Ectodermal cell (in vitro differentiated cells): Measurements from ENCODE around the gene CIBAR2.

Source experiments
- H3K27ac ChIP-seq: 2 replicates; pipeline ENCODE4 v1.7.0; 2013; ENCODE audit warnings: mild to moderate bottlenecking, low read depth, low read length; ENCODE audit not compliant: insufficient read depth, poor library complexity, severe bottlenecking
- H3K27me3 ChIP-seq: 2 replicates; pipeline ENCODE4 v1.7.0; 2013; ENCODE audit warnings: mild to moderate bottlenecking, low read length; ENCODE audit not compliant: insufficient read depth, control insufficient read depth, poor library complexity, severe bottlenecking
- H3K36me3 ChIP-seq: one replicate; pipeline ENCODE4 v1.7.0; 2013; ENCODE audit warnings: low read length; ENCODE audit not compliant: control insufficient read depth, insufficient read depth
- H3K4me1 ChIP-seq: one replicate; pipeline ENCODE4 v1.7.0; 2013; ENCODE audit warnings: low read length; ENCODE audit not compliant: control insufficient read depth, insufficient read depth
- H3K4me3 ChIP-seq: 2 replicates; pipeline ENCODE4 v1.7.0; 2013; ENCODE audit warnings: low read depth, low read length, control low read depth; ENCODE audit not compliant: insufficient read depth
- H3K9me3 ChIP-seq: 2 replicates; pipeline ENCODE4 v1.7.0; 2013; ENCODE audit warnings: mild to moderate bottlenecking, low read length, moderate library complexity; ENCODE audit not compliant: control insufficient read depth
- WGBS, 2 experiments: methylation state at CpG; one replicate each; pipeline ENCODE4 v1.1.7; 2013; ENCODE audit warnings: missing lambda C conversion rate in 2 of 2; 5-methylcytosine and 5-hydroxymethylcytosine counted together

The CIBAR2 gene

DNA sequence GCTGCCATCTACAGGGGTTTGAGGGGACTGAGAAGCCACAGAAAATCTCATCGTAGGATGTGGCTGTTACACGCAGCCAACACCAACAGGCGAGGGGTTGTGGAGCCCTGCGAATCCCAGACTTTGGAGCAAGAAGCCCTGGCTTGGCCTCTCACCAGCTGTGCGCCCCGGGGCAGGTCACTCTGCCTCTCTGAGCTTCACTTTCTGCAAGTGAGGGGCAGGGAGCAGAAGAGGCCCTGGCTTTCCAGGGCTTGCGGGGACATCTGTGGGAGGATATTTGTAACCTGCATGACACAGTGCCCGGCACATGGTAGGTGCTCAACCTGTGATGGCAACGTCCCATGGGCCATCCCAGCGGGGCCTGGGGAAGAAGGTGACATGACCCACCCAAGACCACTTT is 32.9 kb upstream of the CIBAR2 start:
- H3K27me3 ChIP-seq = no peaks in the 10 kb centered on the region
- H3K27ac ChIP-seq = no peak overlapping the region
- WGBS, 2 experiments = 95 to 96% methylated on average over 10 of the region's 10 CpGs

DNA sequence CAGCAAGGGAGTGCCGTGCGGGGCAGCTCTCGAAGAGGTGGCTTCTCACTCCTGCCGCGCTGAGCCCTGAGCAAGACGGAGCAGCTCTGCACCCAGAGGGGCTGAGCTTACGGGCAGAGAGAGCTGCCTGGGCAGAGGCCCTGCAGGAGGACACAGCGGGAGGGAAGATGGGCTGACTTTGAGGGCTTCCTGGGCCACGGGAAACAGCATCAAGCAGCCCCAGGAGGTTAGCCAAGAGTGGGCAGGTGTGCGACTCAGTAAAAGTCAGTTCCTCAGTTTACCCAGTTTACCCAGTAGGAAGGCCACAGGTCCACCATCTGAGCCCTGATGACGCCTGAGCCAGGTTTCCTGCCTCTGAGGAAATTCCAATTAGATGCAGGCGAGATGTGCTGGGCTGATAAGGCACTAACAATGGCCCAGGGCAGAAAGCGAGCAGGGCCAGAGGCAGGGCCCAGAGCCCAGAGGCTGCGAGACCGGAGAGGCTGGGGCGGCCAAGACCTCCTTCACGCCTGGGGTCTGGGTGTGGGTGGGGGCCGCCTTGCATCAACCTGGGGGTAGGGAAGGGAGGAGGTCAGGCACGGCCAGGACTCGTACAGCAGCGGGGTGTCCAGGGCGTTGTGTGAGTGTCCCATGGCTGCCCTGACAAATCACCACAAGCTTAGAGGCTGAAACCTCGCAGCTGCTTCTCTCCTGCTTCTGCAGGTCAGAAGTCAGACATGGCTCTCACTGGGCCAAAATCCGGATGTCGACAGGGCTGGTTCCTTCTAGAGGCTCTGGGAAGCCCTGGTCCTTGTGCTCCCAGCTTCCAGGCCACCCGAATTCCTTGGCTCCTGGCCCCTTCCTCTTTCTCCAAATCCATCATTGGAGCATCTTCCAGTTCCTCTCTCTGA is 32.0 kb upstream of the CIBAR2 start:
- H3K27me3 ChIP-seq = no peaks in the 10 kb centered on the region
- no peaks in the 10 kb centered on the region for H3K9me3 ChIP-seq
- no peak overlapping the region for H3K27ac ChIP-seq
- 87 to 89% methylated on average over 26 of the region's 26 CpGs for WGBS, 2 experiments
- no peaks in the 10 kb centered on the region for H3K36me3 ChIP-seq
- H3K4me3 ChIP-seq = no peak overlapping the region
- H3K4me1 ChIP-seq = no peaks in the 10 kb centered on the region

More for the DNA sequence above, 32.9 kb upstream of the CIBAR2 start:
- Histone ChIP-seq H3K36me3 (no peaks in the 10 kb centered on the region), H3K4me1 (no peaks in the 10 kb centered on the region), H3K9me3 (no peaks in the 10 kb centered on the region), H3K4me3 (no peak overlapping the region)

DNA sequence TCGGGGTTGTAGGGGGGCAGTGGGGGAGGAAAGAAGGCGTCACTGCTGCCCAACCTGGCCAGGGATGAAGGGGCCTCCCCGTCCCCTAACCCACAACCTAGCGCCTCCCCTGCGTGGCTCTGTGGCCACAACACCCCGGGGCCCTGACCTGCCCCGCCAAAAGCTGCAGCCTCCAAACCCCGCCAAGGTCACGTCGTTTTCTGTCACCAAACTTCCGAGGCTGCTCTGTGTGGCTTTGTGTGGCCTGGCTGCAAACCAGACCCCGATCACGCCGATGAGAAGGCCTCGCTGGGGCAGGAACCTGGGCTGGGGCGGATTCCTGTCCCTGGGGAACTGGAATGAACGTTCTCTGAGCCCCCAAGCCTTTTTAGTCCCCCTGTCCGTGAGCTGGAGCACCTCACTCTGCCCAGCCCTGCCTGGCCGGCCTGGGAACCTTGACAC is 30.5 kb upstream of the CIBAR2 start:
- no peaks in the 10 kb centered on the region for H3K4me1 ChIP-seq
- H3K27ac ChIP-seq = no peak overlapping the region
- no peaks in the 10 kb centered on the region for H3K9me3 ChIP-seq
- H3K4me3 ChIP-seq = no peak overlapping the region
- WGBS, 2 experiments = 90% methylated on average over 19 of the region's 19 CpGs
- no peaks in the 10 kb centered on the region for H3K36me3 ChIP-seq
- no peaks in the 10 kb centered on the region for H3K27me3 ChIP-seq

DNA sequence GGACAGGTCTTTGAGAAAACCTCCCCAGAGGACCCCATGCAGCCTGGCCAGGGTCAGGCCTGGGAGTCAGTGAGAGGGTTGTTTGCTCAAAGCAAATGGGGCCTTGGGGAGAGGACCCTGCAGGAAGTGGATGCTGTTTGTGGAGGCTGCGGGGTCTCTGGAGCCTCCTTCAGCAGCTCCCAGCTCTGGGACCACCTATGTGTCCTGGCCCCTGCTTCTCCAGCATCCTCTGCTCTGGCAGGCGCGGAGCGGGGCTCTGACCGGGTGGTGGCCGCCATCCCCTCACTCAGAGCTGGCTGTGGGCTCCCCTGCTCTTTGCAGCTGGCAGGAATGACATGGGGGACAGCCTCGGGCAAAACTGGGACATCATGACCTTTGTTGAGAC is 29.8 kb upstream of the CIBAR2 start:
- Histone ChIP-seq H3K27ac (no peak overlapping the region), H3K27me3 (no peaks in the 10 kb centered on the region)
- 90 to 92% methylated on average over 7 of the region's 7 CpGs for WGBS, 2 experiments

DNA sequence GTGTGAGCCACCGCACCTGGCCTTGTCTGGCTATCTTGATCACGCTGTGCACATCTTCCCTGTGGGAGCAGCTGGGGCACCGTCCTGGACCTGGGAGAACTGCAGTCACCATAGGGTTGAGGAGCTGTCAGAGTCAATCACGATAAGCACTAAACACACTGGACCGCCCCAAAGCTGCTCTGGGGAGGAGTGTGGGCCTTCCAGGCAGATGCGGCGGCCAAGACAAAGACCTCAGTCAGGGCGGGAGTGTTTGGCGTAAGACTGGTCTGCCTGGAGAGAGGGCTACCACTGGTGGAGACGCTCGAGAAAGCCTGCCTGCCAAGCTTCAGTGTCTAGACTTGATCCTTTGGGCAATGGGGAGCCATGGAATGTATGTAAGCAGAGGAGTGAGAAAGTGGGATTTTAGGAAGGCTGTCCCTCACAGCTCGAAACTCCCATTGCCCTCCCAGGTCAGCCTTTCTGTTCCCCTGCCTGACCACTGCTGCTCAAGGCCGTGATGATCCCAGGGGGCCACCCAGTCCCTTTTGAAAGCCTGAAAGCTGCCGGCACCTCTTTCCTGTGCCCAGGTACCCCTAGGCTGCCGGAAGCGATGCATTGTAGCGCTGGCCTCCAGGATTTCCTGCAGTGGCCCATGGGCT is 29.3 kb upstream of the CIBAR2 start:
- 81% methylated on average over 17 of the region's 17 CpGs for WGBS, 2 experiments
- Histone ChIP-seq H3K27me3 (no peaks in the 10 kb centered on the region), H3K27ac (no peak overlapping the region), H3K4me1 (no peaks in the 10 kb centered on the region), H3K9me3 (no peaks in the 10 kb centered on the region), H3K36me3 (no peaks in the 10 kb centered on the region), H3K4me3 (no peak overlapping the region)

More for the DNA sequence above, 29.8 kb upstream of the CIBAR2 start:
- H3K4me1 ChIP-seq = no peaks in the 10 kb centered on the region
- no peaks in the 10 kb centered on the region for H3K36me3 ChIP-seq
- H3K9me3 ChIP-seq = no peaks in the 10 kb centered on the region
- H3K4me3 ChIP-seq = no peak overlapping the region

DNA sequence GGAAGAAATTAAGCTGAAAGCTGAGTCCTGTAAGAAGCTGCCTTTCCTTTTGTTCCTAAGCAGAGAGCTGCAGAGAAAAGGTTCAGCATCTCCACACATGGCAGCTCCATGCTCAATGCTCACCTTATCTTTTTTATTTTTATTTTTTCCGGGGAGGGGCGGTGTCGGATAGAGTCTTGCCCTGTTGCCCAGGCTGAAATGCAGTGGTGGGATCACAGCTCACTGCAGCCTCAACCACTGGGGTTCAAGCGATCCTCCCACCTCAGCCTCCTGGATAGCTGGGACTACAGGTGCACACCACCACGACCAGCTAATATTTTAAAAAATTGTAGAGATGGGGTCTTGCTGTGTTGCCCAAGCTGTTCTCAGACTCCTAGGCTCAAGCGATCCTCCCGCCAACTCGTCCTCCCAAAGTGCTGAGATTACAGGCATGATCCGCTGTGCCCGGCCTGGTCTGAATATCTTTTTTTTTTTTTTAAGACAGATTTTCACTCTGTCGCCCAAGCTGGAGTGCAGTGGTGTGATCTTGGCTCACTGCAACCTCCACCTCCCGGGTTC is 28.3 kb upstream of the CIBAR2 start:
- H3K36me3 ChIP-seq = no peaks in the 10 kb centered on the region
- no peaks in the 10 kb centered on the region for H3K27me3 ChIP-seq
- no peak overlapping the region for H3K27ac ChIP-seq
- no peak overlapping the region for H3K4me3 ChIP-seq
- no peaks in the 10 kb centered on the region for H3K9me3 ChIP-seq
- 86 to 87% methylated on average over 12 of the region's 12 CpGs for WGBS, 2 experiments
- H3K4me1 ChIP-seq = no peaks in the 10 kb centered on the region

DNA sequence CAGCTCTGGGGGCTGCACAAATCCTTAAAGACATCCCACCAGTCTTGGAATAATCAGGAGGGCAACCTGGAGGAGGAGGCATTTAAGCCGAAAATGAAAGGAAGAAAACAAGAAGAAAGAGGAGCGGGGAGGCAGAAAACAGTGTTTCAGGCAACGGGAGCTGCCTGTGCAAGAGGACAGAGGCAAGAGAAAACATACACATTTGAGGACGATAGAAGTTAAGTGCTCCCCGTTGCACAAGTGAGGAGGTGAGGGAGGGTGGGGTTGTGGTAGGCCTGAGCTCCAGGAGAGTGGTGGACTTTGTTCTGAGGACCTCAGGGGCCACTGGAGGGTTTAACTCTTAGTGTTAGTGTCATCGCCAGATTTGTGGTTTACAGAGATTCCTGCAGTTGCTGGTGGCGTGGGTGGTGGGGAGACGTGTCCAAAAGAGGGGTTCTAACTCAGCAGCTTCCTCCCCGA is 27.6 kb upstream of the CIBAR2 start:
- no peaks in the 10 kb centered on the region for H3K27me3 ChIP-seq
- H3K36me3 ChIP-seq = no peaks in the 10 kb centered on the region
- no peak overlapping the region for H3K4me3 ChIP-seq
- H3K9me3 ChIP-seq = no peaks in the 10 kb centered on the region
- no peaks in the 10 kb centered on the region for H3K4me1 ChIP-seq
- 88 to 93% methylated on average over 9 of the region's 9 CpGs for WGBS, 2 experiments
- H3K27ac ChIP-seq = no peak overlapping the region

DNA sequence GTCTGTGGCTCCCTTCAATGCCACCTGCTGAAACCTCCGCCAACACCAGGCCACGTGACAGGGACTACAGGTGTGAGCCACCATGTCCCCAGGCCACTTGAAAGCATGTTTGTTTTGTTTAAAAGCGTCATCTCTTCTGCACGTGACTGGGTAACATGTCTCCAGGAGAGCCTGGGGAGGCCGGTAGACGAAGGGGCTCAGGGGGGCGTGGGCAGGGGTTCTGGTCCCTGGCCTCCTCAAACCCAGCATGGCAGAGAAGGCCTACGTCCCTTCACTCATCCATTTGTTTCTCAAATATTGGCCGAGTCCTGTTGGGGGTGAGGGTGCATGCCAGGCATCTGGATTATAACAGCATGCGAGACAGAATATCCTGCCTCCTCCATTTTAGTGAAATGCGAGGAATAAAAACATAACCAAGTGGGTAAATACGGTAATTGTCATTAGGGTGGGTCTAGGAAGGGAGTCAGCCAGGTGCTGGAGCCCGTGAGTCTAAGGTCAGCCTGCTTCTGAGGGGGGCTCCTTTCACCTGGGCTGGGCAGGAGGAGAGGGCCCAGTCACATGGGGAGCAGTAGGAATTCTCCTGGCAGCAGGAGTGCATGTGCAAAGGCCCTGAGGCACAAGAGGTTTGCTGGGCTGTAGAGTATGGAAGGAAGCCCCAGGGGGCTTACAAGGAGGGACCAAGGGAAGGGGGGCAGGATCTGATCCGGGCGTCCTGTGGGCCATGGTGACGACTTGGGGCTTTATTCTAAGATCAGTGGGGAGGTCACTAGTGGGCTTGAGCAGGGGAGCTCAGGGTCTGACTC is 26.8 kb upstream of the CIBAR2 start:
- no peaks in the 10 kb centered on the region for H3K9me3 ChIP-seq
- no peaks in the 10 kb centered on the region for H3K27me3 ChIP-seq
- H3K4me3 ChIP-seq = no peak overlapping the region
- H3K27ac ChIP-seq = no peak overlapping the region
- WGBS, 2 experiments = 91 to 92% methylated on average over 16 of the region's 16 CpGs
- no peaks in the 10 kb centered on the region for H3K4me1 ChIP-seq
- no peaks in the 10 kb centered on the region for H3K36me3 ChIP-seq

DNA sequence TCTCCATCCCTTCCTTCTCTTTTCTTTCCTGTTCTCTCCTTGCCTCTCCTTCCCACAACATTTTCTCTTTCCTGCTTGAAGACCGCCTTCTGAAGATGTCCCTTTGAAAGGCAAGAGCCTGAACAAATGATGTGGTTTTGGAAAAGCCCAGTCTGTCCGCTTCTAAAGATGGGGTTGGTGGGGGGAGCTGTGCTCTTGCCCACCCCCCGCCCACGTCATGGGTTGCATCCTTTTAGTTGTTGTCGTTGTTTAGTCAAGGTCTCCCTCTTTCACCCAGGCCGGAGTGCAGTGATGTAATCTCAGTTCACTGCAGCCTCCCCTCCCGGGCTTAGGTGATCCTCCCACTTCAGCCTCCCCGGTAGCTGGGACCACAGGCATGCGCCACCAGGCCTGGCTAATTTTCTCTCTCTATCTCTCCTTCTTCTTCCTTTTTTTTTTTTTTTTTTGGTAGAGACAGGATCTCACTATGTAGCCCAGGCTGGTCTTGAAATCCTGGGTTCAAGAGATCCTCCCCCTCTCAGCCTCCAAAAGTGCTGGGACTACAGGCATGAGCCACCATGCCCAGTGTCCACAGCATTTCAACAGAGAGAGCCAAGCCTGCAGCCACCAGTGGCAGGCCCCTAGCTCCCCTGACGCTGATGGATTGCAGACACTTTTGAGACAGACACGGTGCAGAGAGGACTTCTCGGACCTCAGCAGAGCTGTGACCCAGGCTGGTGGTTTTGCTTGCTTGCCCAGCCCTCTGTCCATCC is 26.0 kb upstream of the CIBAR2 start:
- Histone ChIP-seq H3K4me3 (no peak overlapping the region), H3K27me3 (no peaks in the 10 kb centered on the region), H3K9me3 (no peaks in the 10 kb centered on the region), H3K27ac (no peak overlapping the region), H3K36me3 (no peaks in the 10 kb centered on the region), H3K4me1 (no peaks in the 10 kb centered on the region)
- 88 to 89% methylated on average over 12 of the region's 12 CpGs for WGBS, 2 experiments
